RWPE2 (cell line): Measurements from ENCODE around the gene SMARCA1.
A peak's percentile ranks its signal among the peaks of the same experiment; 100 is the strongest.

ENCODE experiments used
- ATAC-seq: fragments of 200-7000 bp; cut with Tn5 transposase; 3 replicates; pipeline ENCODE4 v1.9.1; 2021; ENCODE audit warnings: low read depth
- DNase-seq: peaks from one replicate; pipeline ENCODE4 v3.0.0-alpha.2; 2020; ENCODE audit warnings: low spot score
- H3K27ac ChIP-seq: fragments of 450-650 bp; 2 replicates; pipeline ENCODE4 v1.5.1; 2017; ENCODE audit warnings: mild to moderate bottlenecking; ENCODE audit not compliant: poor library complexity, severe bottlenecking
- H3K27me3 ChIP-seq: fragments of 250-450 bp; sonication (Bioruptor Pico); 2 replicates; pipeline ENCODE4 v1.5.1; 2021; ENCODE audit warnings: mild to moderate bottlenecking, moderate library complexity; ENCODE audit not compliant: insufficient read depth, poor library complexity, severe bottlenecking
- H3K36me3 ChIP-seq: fragments of 250-450 bp; sonication (Bioruptor Pico); 2 replicates; pipeline ENCODE4 v1.5.1; 2020; ENCODE audit warnings: low read depth, mild to moderate bottlenecking, moderate library complexity
- H3K4me1 ChIP-seq: fragments of 250-450 bp; sonication (Bioruptor Pico); 2 replicates; pipeline ENCODE4 v1.5.1; 2021; ENCODE audit warnings: mild to moderate bottlenecking, moderate library complexity; ENCODE audit not compliant: insufficient read depth, poor library complexity, severe bottlenecking
- H3K4me3 ChIP-seq: fragments of 250-450 bp; sonication (Bioruptor Pico); 2 replicates; pipeline ENCODE4 v1.5.1; 2021; ENCODE audit warnings: mild to moderate bottlenecking, moderate library complexity; ENCODE audit not compliant: severe bottlenecking
- H3K9me3 ChIP-seq: fragments of 250-450 bp; sonication (Bioruptor Pico); 2 replicates; pipeline ENCODE4 v1.5.1; 2021; ENCODE audit warnings: mild to moderate bottlenecking, moderate library complexity; ENCODE audit not compliant: severe bottlenecking
- CTCF ChIP-seq: fragments of 450-650 bp; IDR thresholded peaks from one replicate; pipeline ENCODE4 v1.5.1; 2017; ENCODE audit warnings: mild to moderate bottlenecking, moderate library complexity; ENCODE audit not compliant: poor library complexity, severe bottlenecking

SMARCA1 gene

GRCh38 chrX:129531132-129531531 is 7.8 kb upstream of the SMARCA1 start:
- no peak for TF ChIP-seq CTCF
- H3K4me3 ChIP-seq, result no peak overlapping the region
- H3K4me1 ChIP-seq, result no peaks in the 10 kb centered on the region
- ATAC-seq, result no peak
- no peak overlapping the region for H3K27ac ChIP-seq
- no peaks in the 10 kb centered on the region for H3K27me3 ChIP-seq
- H3K9me3 ChIP-seq, result no peaks in the 10 kb centered on the region
- DNase-seq, result no peak
- H3K36me3 ChIP-seq, result no peaks in the 10 kb centered on the region

- no peak overlapping the region for H3K27ac ChIP-seq
- no peaks in the 10 kb centered on the region for H3K9me3 ChIP-seq
- no peaks in the 10 kb centered on the region for H3K36me3 ChIP-seq
- no peaks in the 10 kb centered on the region for H3K27me3 ChIP-seq
- DNase-seq (no peak), ATAC-seq (no peak)
- TF ChIP-seq CTCF, result no peak
- no peaks in the 10 kb centered on the region for H3K4me1 ChIP-seq
- no peak overlapping the region for H3K4me3 ChIP-seq
Measured at GRCh38 chrX:129530410-129530809, 7.1 kb upstream of the SMARCA1 start.

- TF ChIP-seq CTCF, result no peak
- H3K27ac ChIP-seq, result no peak overlapping the region
- no peaks in the 10 kb centered on the region for H3K4me1 ChIP-seq
- no peaks in the 10 kb centered on the region for H3K36me3 ChIP-seq
- DNase-seq, result no peak
- no peaks in the 10 kb centered on the region for H3K9me3 ChIP-seq
- no peaks in the 10 kb centered on the region for H3K27me3 ChIP-seq
- ATAC-seq, result peak; percentile 51; the same call in 1 of the 3 replicates
- no peak overlapping the region for H3K4me3 ChIP-seq
Measured at GRCh38 chrX:129529685-129530281, 6.5 kb upstream of the SMARCA1 start.

- Histone ChIP-seq H3K27me3 (no peaks in the 10 kb centered on the region), H3K4me1 (no peaks in the 10 kb centered on the region), H3K4me3 (no peak overlapping the region), H3K9me3 (no peaks in the 10 kb centered on the region), H3K27ac (no peak overlapping the region), H3K36me3 (no peaks in the 10 kb centered on the region)
- TF ChIP-seq CTCF, result no peak
- no peak for DNase-seq
- ATAC-seq, result no peak
Measured at GRCh38 chrX:129525896-129526295, 2.6 kb upstream of the SMARCA1 start.

GRCh38 chrX:129525162-129525561 is 1.9 kb upstream of the SMARCA1 start:
- no peak for TF ChIP-seq CTCF
- ATAC-seq (no peak), DNase-seq (no peak)
- no peaks in the 10 kb centered on the region for H3K4me1 ChIP-seq
- H3K9me3 ChIP-seq, result no peaks in the 10 kb centered on the region
- no peak overlapping the region for H3K27ac ChIP-seq
- H3K36me3 ChIP-seq, result no peaks in the 10 kb centered on the region
- no peaks in the 10 kb centered on the region for H3K27me3 ChIP-seq
- no peak overlapping the region for H3K4me3 ChIP-seq
